Body of pancreas (tissue), 4 donors: Measurements from ENCODE around the gene CTF1. TPM values are rescaled to one million over a fixed set of nuclear protein-coding genes. Genes with fewer than 3 reads are reported as not detected.

Experiments used
- ATAC-seq: fragments of 150-250 bp; one replicate; pipeline ENCODE4 v1.9.1; 2016
- DNase-seq, 4 donors: peaks; one replicate each; pipeline ENCODE4 v3.0.0-alpha.2; 2019
- H3K27ac ChIP-seq, 4 donors: fragments of 200-600 bp; sonication (generic); 1 replicate in 3 of 4; 2 replicates in 1 of 4; pipeline versions ENCODE4 v1.5.1 to v1.6.1; 2016 to 2019; ENCODE audit warnings: mild to moderate bottlenecking in 1 of 4, mixed read lengths in 1 of 4, moderate library complexity in 1 of 4
- H3K27me3 ChIP-seq, 2 donors: fragments of 200-600 bp; sonication (generic); one replicate each; pipeline ENCODE4 v1.6.0; 2016; ENCODE audit warnings: mild to moderate bottlenecking in 1 of 2
- H3K36me3 ChIP-seq, 2 donors: fragments of 200-600 bp; sonication (generic); replicated peaks in 1 of 2; 2 replicates each; pipeline ENCODE4 v1.5.1; 2016; ENCODE audit warnings: low read depth in 2 of 2; ENCODE audit not compliant: insufficient read depth in 1 of 2
- H3K4me1 ChIP-seq: fragments of 200-600 bp; sonication (generic); one replicate; pipeline ENCODE4 v1.6.0; 2016
- H3K4me3 ChIP-seq, 2 donors: fragments of 200-600 bp; sonication (generic); 1 replicate in 1 of 2; 2 replicates in 1 of 2; pipeline ENCODE4 v1.5.1; 2016 to 2019
- H3K9me3 ChIP-seq, 3 donors: fragments of 200-600 bp; sonication (generic); 1 replicate in 2 of 3; 2 replicates in 1 of 3; pipeline ENCODE4 v1.5.1; 2016
- CTCF ChIP-seq, 7 experiments: fragments of 450-650 bp in 4 of 7; fragments of 200-600 bp in 3 of 7; sonication (generic) in 3 of 7; IDR thresholded peaks; one replicate each; pipeline ENCODE4 v1.5.1; 2016 to 2019; ENCODE audit warnings: antibody characterized with exemption in 7 of 7
- POLR2A ChIP-seq, 3 donors: fragments of 450-650 bp; IDR thresholded peaks; one replicate each; pipeline ENCODE4 v1.6.1; 2016; ENCODE audit warnings: antibody characterized with exemption in 3 of 3, mild to moderate bottlenecking in 2 of 3
- WGBS, 2 donors: methylation state at CpG; one replicate each; pipeline ENCODE4 v1.1.5; 2017; 5-methylcytosine and 5-hydroxymethylcytosine counted together
- intact Hi-C: fragments of 100-400 bp; cut with DNase I; formaldehyde crosslinking; loops from one replicate; pipeline ENCODE4 v1.15.1; 2023
- total RNA-seq, 2 donors: library from RNA; depleted of rRNA; stranded (reverse); fragments of >200 nt; gene quantifications; one replicate each; pipeline ENCODE4 v1.1.0, GENCODE V29; 2016

The CTF1 gene
- total RNA-seq, 2 donors from 2014 or later = 1.0 to 2.0 TPM

GRCh38 chr16:30924913-30925631 is 28.7 kb downstream of the CTF1 start:
- intact Hi-C loops = no loop called here
- Histone ChIP-seq H3K4me3 (no peak overlapping the region), H3K27ac (no peak overlapping the region), H3K27me3 (no peaks in the 10 kb centered on the region), H3K4me1 (peaks cover 20% of the 10 kb centered on the region), H3K9me3 (no peaks in the 10 kb centered on the region), H3K36me3 (no peaks in the 10 kb centered on the region)
- no peak for ATAC-seq
- no peak for TF ChIP-seq CTCF (IDR thresholded peaks at IDR 0.05)
- DNase-seq = no peak
- 72 to 77% methylated on average over 9 to 11 of the region's 11 CpGs for WGBS, 2 donors

GRCh38 chr16:30925632-30925987 is 29.2 kb downstream of the CTF1 start:
- intact Hi-C loops = no loop called here
- TF ChIP-seq CTCF (IDR thresholded peaks at IDR 0.05) (no peak), POLR2A (IDR thresholded peaks at IDR 0.05) (no peak)
- 87 to 90% methylated on average over 3 to 26 of the region's 26 CpGs for WGBS, 2 donors
- peaks cover 20% of the 10 kb centered on the region for H3K4me1 ChIP-seq
- H3K4me3 ChIP-seq = no peak overlapping the region
- H3K27me3 ChIP-seq = no peaks in the 10 kb centered on the region
- H3K9me3 ChIP-seq = no peaks in the 10 kb centered on the region
- H3K36me3 ChIP-seq = no peaks in the 10 kb centered on the region
- H3K27ac ChIP-seq = no peak overlapping the region
- DNase-seq (no peak), ATAC-seq (no peak)

GRCh38 chr16:30925995-30926811 is 29.8 kb downstream of the CTF1 start:
- intact Hi-C loops = no loop called here
- H3K36me3 ChIP-seq = peaks cover 0 to 2% of the 10 kb centered on the region in 2 donors
- no peaks in the 10 kb centered on the region for H3K27me3 ChIP-seq
- DNase-seq = no peak
- no peak for ATAC-seq
- TF ChIP-seq POLR2A (IDR thresholded peaks at IDR 0.05) (no peak), CTCF (IDR thresholded peaks at IDR 0.05) (no peak)
- 68 to 74% methylated on average over 10 of the region's 10 CpGs for WGBS, 2 donors
- no peak overlapping the region for H3K4me3 ChIP-seq
- H3K4me1 ChIP-seq = peaks cover 18% of the 10 kb centered on the region
- no peak overlapping the region for H3K27ac ChIP-seq
- H3K9me3 ChIP-seq = no peaks in the 10 kb centered on the region

- no peaks in the 10 kb centered on the region for H3K9me3 ChIP-seq
- ATAC-seq (no peak), DNase-seq (no peak)
- H3K27me3 ChIP-seq = no peaks in the 10 kb centered on the region
- H3K36me3 ChIP-seq = peaks cover 0 to 4% of the 10 kb centered on the region in 2 donors
- intact Hi-C loops = no loop called here
- no peak for TF ChIP-seq CTCF (IDR thresholded peaks at IDR 0.05)
- no peak for TF ChIP-seq POLR2A (IDR thresholded peaks at IDR 0.05)
- 85 to 88% methylated on average over 5 to 20 of the region's 22 CpGs for WGBS, 2 donors
- no peak overlapping the region for H3K27ac ChIP-seq
- H3K4me3 ChIP-seq = no peak overlapping the region
- peaks cover 14% of the 10 kb centered on the region for H3K4me1 ChIP-seq
Measured at GRCh38 chr16:30926937-30927788, 30.7 kb downstream of the CTF1 start.
